Small intestine (tissue), 7 donors: ENCODE data around the gene CNGB1. TPM values are rescaled to one million over a fixed set of nuclear protein-coding genes. Genes with fewer than 3 reads are reported as not detected.
"Not testable (repeated sequence)": the region's sequence is repeated elsewhere in the genome, so short reads cannot be mapped to it uniquely, and the experiment has no call there.

Experiments used
- DNase-seq, 2 donors: peaks; one replicate each; pipeline versions ENCODE4 v3.0.0 to v3.0.0-alpha.2; 2013
- FAIRE-seq: peaks from 2 replicates; lab custom pipeline; 2012; peaks lifted over from hg19 to GRCh38; lab: Jason Lieb, UNC
- H3K27ac ChIP-seq, 3 donors: one replicate each; pipeline ENCODE4 v1.5.1; 2013; ENCODE audit warnings: low read length in 2 of 3, mild to moderate bottlenecking in 2 of 3, control low read depth in 1 of 3, inconsistent platforms in 1 of 3, low read depth in 1 of 3, moderate library complexity in 1 of 3
- H3K27me3 ChIP-seq, 3 donors: one replicate each; pipeline ENCODE4 v1.6.1; 2013; ENCODE audit warnings: low read length in 3 of 3, inconsistent platforms in 1 of 3; ENCODE audit not compliant: control insufficient read depth in 3 of 3, insufficient read depth in 3 of 3
- H3K36me3 ChIP-seq, 3 donors: one replicate each; pipeline ENCODE4 v1.6.1; 2013; ENCODE audit warnings: low read length in 3 of 3, inconsistent platforms in 1 of 3, low read depth in 1 of 3, mild to moderate bottlenecking in 1 of 3, moderate library complexity in 1 of 3; ENCODE audit not compliant: control insufficient read depth in 3 of 3, insufficient read depth in 2 of 3
- H3K4me1 ChIP-seq, 3 donors: one replicate each; pipeline ENCODE4 v1.6.1; 2013; ENCODE audit warnings: low read length in 2 of 3, inconsistent platforms in 1 of 3, low read depth in 1 of 3, mild to moderate bottlenecking in 1 of 3, moderate library complexity in 1 of 3; ENCODE audit not compliant: control insufficient read depth in 3 of 3, insufficient read depth in 2 of 3
- H3K4me3 ChIP-seq, 3 donors: one replicate each; pipeline ENCODE4 v1.5.1; 2013; ENCODE audit warnings: low read length in 3 of 3, control low read depth in 1 of 3, inconsistent platforms in 1 of 3, low read depth in 1 of 3, mild to moderate bottlenecking in 1 of 3, moderate library complexity in 1 of 3
- H3K9me3 ChIP-seq, 2 donors: one replicate each; pipeline ENCODE4 v1.6.1; 2013; ENCODE audit warnings: low read depth in 1 of 2, low read length in 1 of 2; ENCODE audit not compliant: control insufficient read depth in 2 of 2, insufficient read depth in 1 of 2
- WGBS, 3 donors: extraction: QIAGEN DNeasy Blood & Tissue Kit; methylation state at CpG; one replicate each; pipeline ENCODE4 v1.1.7; 2013; 5-methylcytosine and 5-hydroxymethylcytosine counted together
- polyA plus RNA-seq, 4 donors: library from polyadenylated mRNA; stranded (reverse) in 3 of 4; unstranded in 1 of 4; fragments of 200-250 nt in 3 of 4; fragments of 120-200 nt in 1 of 4; gene quantifications; one replicate each; pipeline versions ENCODE4 v1.2.1 to v1.2.3, GENCODE V29; 2013
- donor health status: healthy with polysubstance abuse.
- donor health status: control.
- donor health status: control.
- donor health status: Bipolar disorder and iron deficiency.
- donor health status: healthy.

Gene CNGB1
- polyA plus RNA-seq, 4 donors = 1.3 to 1.7 TPM; not detected in 2

GRCh38 chr16:57859331-57859730, 111.6 kb downstream of the CNGB1 start:
- Histone ChIP-seq H3K27me3 (no peaks in the 10 kb centered on the region), H3K36me3 (peaks cover 0 to 3% (median 0%) of the 10 kb centered on the region in 3 donors), H3K4me3 (peak overlapping the region in 1 of 3 donors; percentile 17), H3K9me3 (peaks cover 0 to 6% of the 10 kb centered on the region in 2 donors), H3K27ac (no peak overlapping the region), H3K4me1 (peaks cover 0 to 6% (median 0%) of the 10 kb centered on the region in 3 donors)
- FAIRE-seq (no peak), DNase-seq (peak in 1 of 2 donors; percentile 18)
- WGBS, 3 donors = 46 to 56% (median 53%) methylated on average over 5 of the region's 5 CpGs

- Histone ChIP-seq H3K4me3 (peak overlapping the region in 1 of 3 donors; percentile 27), H3K36me3 (peaks cover 0 to 3% (median 0%) of the 10 kb centered on the region in 3 donors), H3K4me1 (peaks cover 0 to 6% (median 0%) of the 10 kb centered on the region in 3 donors), H3K27me3 (no peaks in the 10 kb centered on the region), H3K27ac (no peak overlapping the region), H3K9me3 (peaks cover 0 to 6% of the 10 kb centered on the region in 2 donors)
- no peak for DNase-seq
- WGBS, 3 donors = 23 to 45% (median 31%) methylated on average over 8 of the region's 8 CpGs
- FAIRE-seq = no peak
Measured at GRCh38 chr16:57858635-57859034, 112.3 kb downstream of the CNGB1 start.

DNA sequence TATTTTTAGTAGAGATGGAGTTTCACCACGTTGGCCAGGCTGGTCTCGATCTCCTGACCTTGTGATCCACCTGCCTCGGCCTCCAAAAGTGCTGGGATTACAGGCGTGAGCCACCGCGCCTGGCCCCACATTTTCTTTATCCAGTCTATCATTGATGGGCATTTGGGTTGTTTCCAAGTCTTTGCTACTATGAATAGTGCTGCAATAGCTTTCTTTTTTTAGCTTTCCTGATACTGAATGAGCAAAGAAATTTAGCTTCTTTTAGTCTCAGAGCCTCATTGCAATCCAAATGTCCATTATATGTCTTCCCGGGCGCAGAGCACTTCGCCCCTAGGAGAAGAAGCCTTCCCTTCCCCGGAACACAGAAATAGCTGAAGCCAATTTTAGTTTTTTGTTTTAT, 112.9 kb downstream of the CNGB1 start:
- WGBS, 3 donors = 71 to 79% (median 75%) methylated on average over 10 of the region's 10 CpGs
- not testable (repeated sequence) for H3K4me1 ChIP-seq, H3K36me3 ChIP-seq, DNase-seq, H3K27me3 ChIP-seq, H3K27ac ChIP-seq, H3K4me3 ChIP-seq, FAIRE-seq, H3K9me3 ChIP-seq

DNA sequence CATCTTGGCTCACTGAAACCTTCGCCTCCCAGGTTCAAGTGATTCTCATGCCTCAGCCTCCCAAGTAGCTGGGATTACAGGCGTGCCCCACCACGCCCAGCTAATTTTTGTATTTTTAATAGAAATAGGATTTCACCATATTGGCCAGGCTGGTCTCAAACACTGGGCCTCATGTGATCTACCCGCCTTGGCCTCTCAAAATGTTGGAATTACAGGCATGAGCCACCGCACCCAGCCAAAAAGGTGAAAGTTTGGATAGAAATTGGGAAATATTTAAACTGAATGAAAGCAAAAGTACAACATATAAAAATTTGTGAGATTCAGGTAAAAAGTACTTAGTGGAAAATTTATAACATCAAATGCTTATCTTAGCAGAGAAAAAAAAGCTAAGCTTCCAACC, 115.7 kb downstream of the CNGB1 start:
- DNase-seq (no peak), FAIRE-seq (no peak)
- Histone ChIP-seq H3K27me3 (no peaks in the 10 kb centered on the region), H3K36me3 (peaks cover 0 to 6% (median 0%) of the 10 kb centered on the region in 3 donors), H3K27ac (no peak overlapping the region), H3K9me3 (peaks cover 0 to 6% of the 10 kb centered on the region in 2 donors), H3K4me1 (no peaks in the 10 kb centered on the region), H3K4me3 (no peak overlapping the region)
- WGBS, 3 donors = 96 to 97% (median 96%) methylated on average over 5 of the region's 5 CpGs

GRCh38 chr16:57852189-57852588, 118.7 kb downstream of the CNGB1 start:
- Histone ChIP-seq H3K4me1 (no peaks in the 10 kb centered on the region), H3K27me3 (no peaks in the 10 kb centered on the region), H3K27ac (no peak overlapping the region), H3K36me3 (peaks cover 0 to 6% (median 0%) of the 10 kb centered on the region in 3 donors), H3K9me3 (peaks cover 0 to 5% of the 10 kb centered on the region in 2 donors), H3K4me3 (no peak overlapping the region)
- 80 to 85% (median 81%) methylated on average over 5 of the region's 5 CpGs for WGBS, 3 donors
- FAIRE-seq = no peak
- DNase-seq = no peak

DNA sequence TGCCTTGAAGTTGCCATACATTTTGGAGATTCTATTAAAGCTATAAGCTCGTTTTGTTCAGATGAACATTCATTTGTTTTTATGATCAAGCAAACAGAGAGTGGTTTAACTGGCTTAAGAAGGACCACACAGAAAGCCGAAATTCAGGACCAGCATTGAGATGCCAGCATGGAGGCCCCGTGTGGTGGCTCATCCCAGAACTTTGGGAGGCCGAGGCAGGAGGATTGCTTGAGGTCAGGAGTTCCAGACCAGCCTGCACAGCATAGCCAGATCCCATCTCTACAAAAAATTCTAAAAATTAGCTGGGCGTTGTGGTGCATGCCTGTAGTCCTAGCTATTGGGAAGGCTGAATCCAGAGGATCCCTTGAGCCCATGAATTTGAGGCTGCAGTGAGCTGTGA, 122.7 kb downstream of the CNGB1 start:
- WGBS, 3 donors = 83 to 93% (median 85%) methylated on average over 5 of the region's 5 CpGs
- Histone ChIP-seq H3K36me3 (peaks cover 0 to 8% (median 0%) of the 10 kb centered on the region in 3 donors), H3K9me3 (no peaks in the 10 kb centered on the region), H3K4me1 (no peaks in the 10 kb centered on the region), H3K4me3 (no peak overlapping the region), H3K27ac (no peak overlapping the region), H3K27me3 (no peaks in the 10 kb centered on the region)
- FAIRE-seq (no peak), DNase-seq (no peak)

DNA sequence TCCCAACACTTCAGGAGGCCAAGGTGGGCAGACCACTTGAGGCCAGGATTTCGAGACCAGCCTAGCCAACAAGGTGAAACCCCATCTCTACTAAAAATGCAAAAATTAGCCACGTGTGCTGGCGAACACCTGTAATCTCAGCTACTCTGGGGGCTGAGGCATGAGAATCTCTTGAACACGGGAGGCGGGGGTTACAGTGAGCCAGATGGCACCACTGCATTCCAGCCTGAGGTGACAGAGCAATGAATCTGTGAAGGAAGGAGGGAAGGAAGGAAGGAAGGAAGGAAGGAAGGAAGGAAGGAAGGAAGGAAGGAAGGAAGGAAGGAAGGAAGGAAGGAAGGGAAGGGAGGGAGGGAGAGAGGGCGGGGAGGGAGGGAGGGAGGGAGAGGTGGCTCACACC, 124.0 kb downstream of the CNGB1 start:
- H3K36me3 ChIP-seq, DNase-seq, H3K27me3 ChIP-seq, H3K27ac ChIP-seq, H3K4me1 ChIP-seq, H3K9me3 ChIP-seq, FAIRE-seq, H3K4me3 ChIP-seq: not testable (repeated sequence)
- WGBS, 3 donors = 69 to 75% (median 74%) methylated on average over 6 of the region's 6 CpGs

DNA sequence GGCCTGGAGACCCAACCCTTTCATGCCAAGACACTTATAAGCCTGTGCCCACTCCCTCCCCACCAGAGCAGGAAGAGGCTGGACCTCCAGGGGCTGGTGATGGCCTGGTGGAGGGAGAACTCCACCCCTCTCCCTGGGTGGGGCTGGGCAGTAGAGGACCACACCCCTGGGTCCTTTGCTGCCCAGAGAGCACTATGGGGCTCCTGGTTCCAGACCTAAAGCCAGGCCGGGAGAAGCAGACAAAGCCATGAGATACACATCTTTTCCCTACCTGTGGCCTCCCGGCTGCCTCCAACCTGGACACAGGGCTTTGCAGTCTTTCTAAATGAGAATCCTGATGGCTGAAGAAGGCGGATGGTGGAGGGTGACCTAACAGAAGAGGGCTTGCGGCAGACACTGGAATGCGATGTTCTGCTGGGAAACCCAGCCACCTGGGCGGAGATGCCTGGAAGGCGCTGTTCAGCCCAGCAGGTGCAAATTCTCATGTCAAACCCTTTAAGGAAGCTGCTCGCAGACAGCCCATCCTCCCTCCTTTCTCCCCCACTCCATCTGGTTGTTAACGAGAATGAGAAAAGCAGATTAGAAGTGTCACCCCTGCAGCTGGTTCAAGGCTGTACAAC, 124.7 kb downstream of the CNGB1 start:
- 26 to 60% (median 45%) methylated on average over 9 of the region's 9 CpGs for WGBS, 3 donors
- DNase-seq = peak in 1 of 2 donors; percentile 40
- no peak for FAIRE-seq
- Histone ChIP-seq H3K27ac (no peak overlapping the region), H3K9me3 (no peaks in the 10 kb centered on the region), H3K4me1 (no peaks in the 10 kb centered on the region), H3K27me3 (no peaks in the 10 kb centered on the region), H3K36me3 (peaks cover 0 to 5% (median 0%) of the 10 kb centered on the region in 3 donors), H3K4me3 (no peak overlapping the region)
